Trophoblast cell (in vitro differentiated cells and primary cell): ENCODE measurements around the gene ZNF609.
A peak's percentile ranks its signal among the peaks of the same experiment; 100 is the strongest.

Source experiments
- DNase-seq, 2 donors: peaks; one replicate each; pipeline ENCODE4 v3.0.0-alpha.2; 2016
- H2AFZ ChIP-seq: 2 replicates; pipeline ENCODE4 v1.6.1; 2013; ENCODE audit warnings: low read length, moderate library complexity, mild to moderate bottlenecking; ENCODE audit not compliant: insufficient read depth, poor library complexity
- H2AK5ac ChIP-seq: 2 replicates; pipeline ENCODE4 v1.6.1; 2013; ENCODE audit warnings: mild to moderate bottlenecking, low read length
- H2BK120ac ChIP-seq: 2 replicates; pipeline ENCODE4 v1.6.1; 2013; ENCODE audit warnings: low read length, mild to moderate bottlenecking, moderate library complexity; ENCODE audit not compliant: insufficient read depth, poor library complexity
- H2BK12ac ChIP-seq: 2 replicates; pipeline ENCODE4 v1.6.1; 2013; ENCODE audit warnings: mild to moderate bottlenecking, low read length, moderate library complexity
- H2BK5ac ChIP-seq: 2 replicates; pipeline ENCODE4 v1.6.1; 2013; ENCODE audit warnings: low read length, low read depth, moderate library complexity, mild to moderate bottlenecking; ENCODE audit not compliant: poor library complexity
- H3K14ac ChIP-seq: 2 replicates; pipeline ENCODE4 v1.6.1; 2013; ENCODE audit warnings: mild to moderate bottlenecking, low read length
- H3K18ac ChIP-seq: 2 replicates; pipeline ENCODE4 v1.6.1; 2013; ENCODE audit warnings: mild to moderate bottlenecking, low read length
- H3K23ac ChIP-seq: 2 replicates; pipeline ENCODE4 v1.6.1; 2013; ENCODE audit warnings: low read length
- H3K27ac ChIP-seq: 2 replicates; pipeline ENCODE4 v1.5.1; 2013; ENCODE audit warnings: low read depth, mild to moderate bottlenecking, inconsistent platforms, low read length, moderate library complexity
- H3K27me3 ChIP-seq: 2 replicates; pipeline ENCODE4 v1.6.1; 2013; ENCODE audit warnings: inconsistent platforms, mild to moderate bottlenecking, low read length, moderate library complexity; ENCODE audit not compliant: insufficient read depth
- H3K36me3 ChIP-seq, 2 experiments: 1 replicate in 1 of 2; 2 replicates in 1 of 2; pipeline ENCODE4 v1.6.1; 2013; ENCODE audit warnings: low read length in 2 of 2, mild to moderate bottlenecking in 2 of 2, moderate library complexity in 1 of 2; ENCODE audit not compliant: insufficient read depth in 2 of 2, control insufficient read depth in 1 of 2
- H3K4ac ChIP-seq: 2 replicates; pipeline ENCODE4 v1.6.1; 2013; ENCODE audit warnings: low read depth, mild to moderate bottlenecking, low read length, moderate library complexity
- H3K4me1 ChIP-seq, 2 experiments: 1 replicate in 1 of 2; 2 replicates in 1 of 2; pipeline ENCODE4 v1.6.1; 2013; ENCODE audit warnings: low read length in 2 of 2, mild to moderate bottlenecking in 2 of 2, moderate library complexity in 1 of 2; ENCODE audit not compliant: insufficient read depth in 2 of 2, control insufficient read depth in 1 of 2
- H3K4me2 ChIP-seq: 2 replicates; pipeline ENCODE4 v1.6.1; 2013; ENCODE audit warnings: inconsistent platforms, mild to moderate bottlenecking, low read length, moderate library complexity
- H3K4me3 ChIP-seq: 2 replicates; pipeline ENCODE4 v1.5.1; 2013; ENCODE audit warnings: mild to moderate bottlenecking, low read depth, low read length, inconsistent platforms
- H3K79me1 ChIP-seq: one replicate; pipeline ENCODE4 v1.6.1; 2013; ENCODE audit warnings: low read length
- H3K79me2 ChIP-seq: 2 replicates; pipeline ENCODE4 v1.6.1; 2013; ENCODE audit warnings: low read length, mild to moderate bottlenecking; ENCODE audit not compliant: control insufficient read depth, insufficient read depth, poor library complexity
- H3K9ac ChIP-seq: 2 replicates; pipeline ENCODE4 v1.6.1; 2013; ENCODE audit warnings: mild to moderate bottlenecking, low read length
- H3K9me3 ChIP-seq: 2 replicates; pipeline ENCODE4 v1.6.1; 2013; ENCODE audit warnings: low read depth, mild to moderate bottlenecking, control low read depth, inconsistent platforms, low read length; ENCODE audit not compliant: insufficient read depth
- H4K12ac ChIP-seq: 2 replicates; pipeline ENCODE4 v1.6.1; 2013; ENCODE audit warnings: low read depth, mild to moderate bottlenecking, low read length, moderate library complexity
- H4K8ac ChIP-seq: 2 replicates; pipeline ENCODE4 v1.6.1; 2013; ENCODE audit warnings: low read depth, mild to moderate bottlenecking, low read length, moderate library complexity
- H4K91ac ChIP-seq: one replicate; pipeline ENCODE4 v1.6.1; 2013; ENCODE audit warnings: low read depth, mild to moderate bottlenecking, low read length, moderate library complexity
- WGBS: extraction: QIAGEN DNeasy Blood & Tissue Kit; methylation state at CpG from one replicate; pipeline ENCODE4 v1.1.7; 2013; ENCODE audit warnings: missing lambda C conversion rate; ENCODE audit not compliant: insufficient read length, insufficient coverage; ENCODE audit errors: extremely low coverage; 5-methylcytosine and 5-hydroxymethylcytosine counted together

ZNF609 gene

DNA sequence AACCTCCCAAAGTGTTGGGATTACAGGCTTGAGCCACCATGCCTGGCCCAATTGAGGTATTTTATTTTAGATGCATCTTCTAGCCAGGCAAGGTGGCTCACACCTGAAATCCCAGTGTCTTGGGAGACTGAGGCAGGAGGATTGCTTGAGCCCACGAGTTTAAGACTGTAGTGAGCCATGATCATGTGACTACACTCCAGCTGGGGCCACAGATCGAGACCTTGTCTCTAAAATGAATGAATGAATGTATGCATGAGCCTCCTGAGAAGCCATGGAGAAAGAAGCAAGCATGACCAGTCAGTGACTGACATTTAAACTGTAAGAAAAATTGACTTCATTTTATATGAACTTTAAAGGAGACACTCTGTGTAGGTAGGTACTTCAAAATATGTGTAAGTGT lies 105.7 kb downstream of the ZNF609 start:
- H2BK5ac ChIP-seq = no peak overlapping the region
- no peak overlapping the region for H2BK120ac ChIP-seq
- no CpG with 5 or more reads among the region's 2 CpGs for WGBS
- no peak overlapping the region for H2AK5ac ChIP-seq
- H3K18ac ChIP-seq = no peak overlapping the region
- no peak for DNase-seq
- no peak overlapping the region for H2AFZ ChIP-seq
- H3K23ac ChIP-seq = no peak overlapping the region
- no peaks in the 10 kb centered on the region for H3K27me3 ChIP-seq
- H2BK12ac ChIP-seq = no peak overlapping the region
- H4K91ac ChIP-seq = no peak overlapping the region
- no peaks in the 10 kb centered on the region for H3K9me3 ChIP-seq
- no peak overlapping the region for H3K4me3 ChIP-seq
- H3K4ac ChIP-seq = no peak overlapping the region
- H3K9ac ChIP-seq = no peak overlapping the region
- peaks cover 0 to 4% of the 10 kb centered on the region in 2 experiments for H3K36me3 ChIP-seq
- H3K14ac ChIP-seq = no peak overlapping the region
- H3K4me2 ChIP-seq = no peak overlapping the region
- no peak overlapping the region for H3K27ac ChIP-seq
- peaks cover 2 to 3% of the 10 kb centered on the region in 2 experiments for H3K4me1 ChIP-seq
- no peak overlapping the region for H4K8ac ChIP-seq
- H3K79me2 ChIP-seq = no peaks in the 10 kb centered on the region
- no peak overlapping the region for H4K12ac ChIP-seq
- H3K79me1 ChIP-seq = no peaks in the 10 kb centered on the region

DNA sequence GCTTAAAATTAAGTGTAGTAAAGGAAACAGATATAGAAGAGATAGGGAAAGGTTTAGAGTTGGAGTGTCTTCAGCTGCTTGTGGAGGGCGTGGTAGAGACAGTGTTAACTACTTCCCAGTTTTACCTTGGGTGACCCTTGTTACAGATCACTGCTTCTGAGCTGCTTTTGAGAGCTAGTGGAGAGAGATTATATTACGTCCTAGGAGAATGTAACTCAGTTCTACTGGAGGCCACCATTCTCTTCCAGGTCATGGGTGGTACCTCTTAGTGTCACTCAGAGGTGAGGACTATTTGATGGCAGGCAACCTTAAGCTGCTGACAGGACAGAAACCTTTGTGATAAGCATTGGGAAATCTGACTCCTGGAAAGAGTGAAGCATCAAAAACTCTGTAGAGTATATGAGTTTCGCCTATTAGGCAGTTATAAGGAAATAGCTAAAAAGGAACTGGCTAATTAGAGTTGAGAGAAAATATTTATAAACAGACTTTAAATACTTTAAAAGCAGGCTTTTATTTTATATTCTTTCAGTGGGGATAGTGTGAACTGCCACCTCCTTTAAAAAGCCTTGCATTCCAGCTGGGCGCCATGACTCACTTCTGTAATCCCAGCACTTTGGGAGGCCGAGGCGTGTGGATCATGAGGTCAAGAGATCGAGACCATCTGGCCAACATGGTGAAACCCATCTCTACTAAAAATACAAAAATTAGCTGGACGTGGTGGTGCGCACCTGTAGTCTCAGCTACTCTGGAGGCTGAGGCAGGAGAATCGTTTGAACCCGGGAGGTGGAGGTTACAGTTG lies 106.5 kb downstream of the ZNF609 start:
- Histone ChIP-seq H3K27ac (no peak overlapping the region), H3K9me3 (no peaks in the 10 kb centered on the region), H3K23ac (no peak overlapping the region), H4K8ac (no peak overlapping the region), H3K79me1 (no peaks in the 10 kb centered on the region), H3K14ac (no peak overlapping the region), H2BK12ac (no peak overlapping the region), H4K91ac (no peak overlapping the region), H4K12ac (no peak overlapping the region), H3K4me1 (peaks cover 2 to 3% of the 10 kb centered on the region in 2 experiments), H3K36me3 (peaks cover 0 to 4% of the 10 kb centered on the region in 2 experiments), H2AK5ac (no peak overlapping the region), H3K4me3 (no peak overlapping the region), H3K4ac (no peak overlapping the region), H3K9ac (no peak overlapping the region), H3K79me2 (no peaks in the 10 kb centered on the region), H2AFZ (no peak overlapping the region), H3K4me2 (no peak overlapping the region), H3K18ac (no peak overlapping the region), H3K27me3 (no peaks in the 10 kb centered on the region), H2BK120ac (no peak overlapping the region), H2BK5ac (no peak overlapping the region)
- WGBS = no CpG with 5 or more reads among the region's 11 CpGs
- peak in 1 of 2 donors; percentile 36 for DNase-seq

DNA sequence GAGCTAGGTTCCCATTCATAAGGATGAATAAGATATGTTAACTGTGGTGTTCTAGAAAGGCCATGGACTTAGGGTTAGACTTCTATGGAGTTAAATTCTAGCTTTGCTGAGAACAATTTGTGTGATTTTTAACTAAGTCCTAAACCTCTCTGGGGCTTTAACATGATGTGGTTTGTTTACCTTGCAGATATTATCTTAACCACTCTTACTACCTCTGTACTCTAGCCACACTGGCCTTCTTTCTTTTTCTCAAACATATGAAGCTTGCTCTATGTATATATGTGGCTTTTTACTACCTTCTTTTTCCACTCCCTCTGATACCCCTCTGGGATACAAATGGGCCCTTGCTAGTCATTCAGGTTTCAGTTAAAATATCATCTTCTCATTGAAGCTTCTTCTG lies 108.4 kb downstream of the ZNF609 start:
- Histone ChIP-seq H3K27me3 (no peaks in the 10 kb centered on the region), H2BK5ac (no peak overlapping the region), H2BK12ac (no peak overlapping the region), H3K23ac (no peak overlapping the region), H3K4me3 (no peak overlapping the region), H3K79me1 (no peaks in the 10 kb centered on the region), H4K8ac (no peak overlapping the region), H3K27ac (no peak overlapping the region), H3K9me3 (no peaks in the 10 kb centered on the region), H3K4me1 (peaks cover 2 to 5% of the 10 kb centered on the region in 2 experiments), H2BK120ac (no peak overlapping the region), H4K12ac (no peak overlapping the region), H2AK5ac (no peak overlapping the region), H3K18ac (no peak overlapping the region), H3K4me2 (no peak overlapping the region), H3K36me3 (no peaks in the 10 kb centered on the region), H3K79me2 (no peaks in the 10 kb centered on the region), H3K4ac (no peak overlapping the region), H2AFZ (no peak overlapping the region), H3K9ac (no peak overlapping the region), H3K14ac (no peak overlapping the region), H4K91ac (no peak overlapping the region)
- DNase-seq = no peak

GRCh38 chr15:64571857-64572291 lies 111.5 kb downstream of the ZNF609 start:
- DNase-seq = peak; percentile 96 to 99
- Histone ChIP-seq H3K4ac (no peak overlapping the region), H2AK5ac (no peak overlapping the region), H3K9me3 (no peaks in the 10 kb centered on the region), H2BK5ac (no peak overlapping the region), H3K23ac (no peak overlapping the region), H3K79me2 (no peaks in the 10 kb centered on the region), H3K18ac (no peak overlapping the region), H2BK120ac (no peak overlapping the region), H3K14ac (no peak overlapping the region), H3K27me3 (no peaks in the 10 kb centered on the region), H2BK12ac (no peak overlapping the region), H4K8ac (no peak overlapping the region), H3K36me3 (no peaks in the 10 kb centered on the region), H3K4me1 (peaks cover 0 to 2% of the 10 kb centered on the region in 2 experiments), H3K79me1 (no peaks in the 10 kb centered on the region), H3K4me2 (no peak overlapping the region), H4K91ac (no peak overlapping the region), H3K4me3 (no peak overlapping the region), H4K12ac (no peak overlapping the region), H3K9ac (no peak overlapping the region), H2AFZ (no peak overlapping the region), H3K27ac (no peak overlapping the region)
- no CpG with 5 or more reads among the region's 4 CpGs for WGBS
